Esophagus muscularis mucosa (tissue), 3 donors: ENCODE measurements around the gene TM4SF20.

Source experiments
- POLR2A ChIP-seq: fragments of 450-650 bp; IDR thresholded peaks from one replicate; pipeline ENCODE4 v1.6.1; 2017; ENCODE audit warnings: antibody characterized with exemption, moderate library complexity, mild to moderate bottlenecking, low read depth
- TF ChIP-seq, protein P1 (sequence below), 3 experiments: fragments of 200-600 bp in 2 of 3; fragments of 450-650 bp in 1 of 3; sonication (generic) in 2 of 3; IDR thresholded peaks; one replicate each; pipeline ENCODE4 v1.5.1; 2017 to 2019; ENCODE audit warnings: antibody characterized with exemption in 3 of 3, mild to moderate bottlenecking in 2 of 3, moderate library complexity in 1 of 3

DNA sequence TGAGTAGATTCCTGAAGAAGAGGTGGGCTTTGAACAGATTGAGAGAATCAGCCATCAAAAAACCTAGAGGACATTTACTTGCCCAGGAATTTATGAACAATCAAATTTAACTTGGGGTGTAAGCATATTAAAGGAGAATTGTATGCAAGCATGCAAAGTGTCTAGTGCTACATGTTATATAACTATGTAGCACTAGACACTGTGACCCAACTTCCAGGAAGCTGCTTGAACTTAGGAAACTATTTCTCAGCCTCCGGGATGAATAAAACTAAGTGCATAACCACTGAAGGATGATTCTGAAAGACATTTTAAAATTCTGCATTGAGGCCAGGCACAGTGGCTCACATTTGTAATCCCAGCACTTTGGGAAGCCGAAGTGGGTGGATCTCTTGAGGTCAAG is 41.7 kb downstream of the TM4SF20 start:
- no peak for TF ChIP-seq POLR2A
- TF ChIP-seq, protein P1, sequence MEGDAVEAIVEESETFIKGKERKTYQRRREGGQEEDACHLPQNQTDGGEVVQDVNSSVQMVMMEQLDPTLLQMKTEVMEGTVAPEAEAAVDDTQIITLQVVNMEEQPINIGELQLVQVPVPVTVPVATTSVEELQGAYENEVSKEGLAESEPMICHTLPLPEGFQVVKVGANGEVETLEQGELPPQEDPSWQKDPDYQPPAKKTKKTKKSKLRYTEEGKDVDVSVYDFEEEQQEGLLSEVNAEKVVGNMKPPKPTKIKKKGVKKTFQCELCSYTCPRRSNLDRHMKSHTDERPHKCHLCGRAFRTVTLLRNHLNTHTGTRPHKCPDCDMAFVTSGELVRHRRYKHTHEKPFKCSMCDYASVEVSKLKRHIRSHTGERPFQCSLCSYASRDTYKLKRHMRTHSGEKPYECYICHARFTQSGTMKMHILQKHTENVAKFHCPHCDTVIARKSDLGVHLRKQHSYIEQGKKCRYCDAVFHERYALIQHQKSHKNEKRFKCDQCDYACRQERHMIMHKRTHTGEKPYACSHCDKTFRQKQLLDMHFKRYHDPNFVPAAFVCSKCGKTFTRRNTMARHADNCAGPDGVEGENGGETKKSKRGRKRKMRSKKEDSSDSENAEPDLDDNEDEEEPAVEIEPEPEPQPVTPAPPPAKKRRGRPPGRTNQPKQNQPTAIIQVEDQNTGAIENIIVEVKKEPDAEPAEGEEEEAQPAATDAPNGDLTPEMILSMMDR (IDR thresholded peaks at IDR 0.05): no peak
